HG02943 (cell line): ENCODE results near the gene TSACC.

Experiments used
- ATAC-seq: cut with Tn5 transposase; IDR thresholded peaks from one replicate; pipeline ENCODE4 v1.9.1; 2021; ENCODE audit warnings: mild to moderate bottlenecking, low read depth, moderate library complexity; ENCODE audit not compliant: unreplicated experiment

The TSACC gene

GRCh38 chr1:156372265-156372586 lies 33.9 kb downstream of the TSACC start:
- no peak for ATAC-seq

GRCh38 chr1:156372876-156373275 lies 34.5 kb downstream of the TSACC start:
- no peak for ATAC-seq

GRCh38 chr1:156373546-156373945 lies 35.2 kb downstream of the TSACC start:
- no peak for ATAC-seq

GRCh38 chr1:156376146-156376545 lies 37.8 kb downstream of the TSACC start:
- no peak for ATAC-seq

DNA sequence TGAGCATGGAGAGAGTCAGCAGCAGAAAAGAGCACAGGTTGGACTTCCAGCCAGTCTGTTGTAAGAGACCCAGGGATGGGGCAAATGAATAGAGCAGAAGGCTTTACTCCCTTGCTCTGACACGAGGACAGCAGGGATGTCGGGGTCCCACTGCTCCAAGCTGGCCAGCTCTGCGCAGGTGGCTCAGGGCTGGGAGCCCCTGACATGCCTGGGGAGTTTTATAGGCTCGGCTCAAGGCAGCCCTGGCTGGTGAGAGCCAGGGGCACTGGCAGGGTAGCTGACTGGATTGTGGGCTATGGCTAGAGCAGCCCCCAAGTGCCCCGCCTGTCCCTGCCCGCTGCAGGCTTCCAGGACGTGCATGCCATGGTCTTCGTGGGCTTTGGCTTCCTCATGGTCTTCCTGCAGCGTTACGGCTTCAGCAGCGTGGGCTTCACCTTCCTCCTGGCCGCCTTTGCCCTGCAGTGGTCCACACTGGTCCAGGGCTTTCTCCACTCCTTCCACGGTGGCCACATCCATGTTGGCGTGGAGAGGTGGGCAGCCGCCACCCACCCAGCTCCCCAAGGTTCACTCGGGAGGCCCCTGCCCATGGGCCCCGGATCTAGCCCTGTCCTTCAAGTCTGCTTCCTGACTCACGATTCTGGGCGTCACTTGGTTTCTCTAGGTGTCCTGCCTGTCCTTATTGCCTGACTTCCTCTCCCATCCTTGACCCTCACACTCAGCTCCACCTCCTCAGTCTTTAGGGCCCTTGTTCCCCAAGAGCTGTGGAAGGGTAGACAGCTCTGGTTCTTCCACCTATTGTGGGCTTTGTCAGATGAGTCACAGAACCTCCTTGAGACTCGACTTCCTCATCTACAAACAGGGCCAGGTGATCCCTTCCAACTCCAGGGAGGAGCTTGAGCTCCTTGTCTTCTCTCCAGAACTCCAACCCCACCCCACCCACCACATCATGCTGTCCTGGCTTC lies 38.9 kb downstream of the TSACC start:
- ATAC-seq = no peak

- no peak for ATAC-seq
Measured at GRCh38 chr1:156378557-156378956, 40.2 kb downstream of the TSACC start.

DNA sequence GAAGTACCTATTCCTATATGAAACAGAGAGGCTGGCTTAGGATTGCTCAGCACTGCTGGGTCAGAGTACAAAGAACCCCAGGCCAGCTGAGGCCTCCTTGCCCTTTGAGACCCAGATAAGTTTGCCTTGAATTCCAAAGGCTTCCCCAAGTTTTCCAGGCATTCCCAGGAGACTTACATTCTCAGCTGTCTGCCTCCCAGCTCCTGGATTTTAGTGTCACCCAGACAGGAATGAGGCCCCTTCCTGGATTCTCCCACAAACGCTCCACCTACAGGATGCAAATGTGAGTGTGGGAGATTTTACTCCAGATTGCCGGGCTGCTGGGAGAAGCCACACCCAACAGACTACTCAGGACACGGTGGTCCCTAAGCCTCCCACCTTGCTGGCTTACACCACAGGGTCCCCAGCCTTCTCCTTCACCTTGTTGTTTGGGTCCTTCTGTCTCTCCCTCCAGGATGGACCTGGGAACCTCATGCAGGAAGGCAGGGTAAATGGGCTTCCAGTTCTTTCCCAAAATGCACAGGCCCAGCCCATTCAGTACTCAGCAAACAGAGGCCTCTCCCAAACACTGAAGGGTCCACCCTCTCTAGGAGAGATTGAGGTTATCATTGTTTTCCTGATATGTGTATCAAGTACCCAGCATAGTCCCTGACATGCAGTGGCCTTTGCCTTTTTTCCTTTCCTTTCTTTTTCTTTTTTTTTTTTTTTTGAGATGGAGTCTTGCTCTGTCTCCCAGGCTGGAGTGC lies 41.3 kb downstream of the TSACC start:
- no peak for ATAC-seq

- ATAC-seq = no peak
Measured at GRCh38 chr1:156382561-156382960, 44.2 kb downstream of the TSACC start.

DNA sequence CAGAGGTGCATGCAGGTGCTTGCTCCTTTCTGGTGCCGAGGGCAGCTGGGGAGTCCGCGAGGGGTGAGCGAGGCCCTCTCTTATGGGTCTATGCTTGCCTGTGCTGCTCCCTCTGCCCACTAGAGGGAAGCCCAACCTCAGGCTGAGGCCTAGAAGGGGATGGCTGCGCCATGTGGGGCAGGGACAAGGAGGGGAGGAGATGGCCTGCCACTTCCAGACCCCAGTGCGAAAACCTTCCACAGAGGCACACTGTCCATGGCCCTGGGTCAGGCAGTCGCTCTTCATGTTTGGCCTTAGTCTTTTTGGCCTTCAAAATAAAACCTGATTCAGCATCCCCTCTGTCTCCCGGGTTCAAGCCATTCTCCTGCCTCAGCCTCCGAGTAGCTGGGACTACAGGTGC lies 44.7 kb downstream of the TSACC start:
- ATAC-seq = no peak

- no peak for ATAC-seq
Measured at GRCh38 chr1:156384007-156384406, 45.7 kb downstream of the TSACC start.

GRCh38 chr1:156384658-156385057 lies 46.3 kb downstream of the TSACC start:
- ATAC-seq = no peak

DNA sequence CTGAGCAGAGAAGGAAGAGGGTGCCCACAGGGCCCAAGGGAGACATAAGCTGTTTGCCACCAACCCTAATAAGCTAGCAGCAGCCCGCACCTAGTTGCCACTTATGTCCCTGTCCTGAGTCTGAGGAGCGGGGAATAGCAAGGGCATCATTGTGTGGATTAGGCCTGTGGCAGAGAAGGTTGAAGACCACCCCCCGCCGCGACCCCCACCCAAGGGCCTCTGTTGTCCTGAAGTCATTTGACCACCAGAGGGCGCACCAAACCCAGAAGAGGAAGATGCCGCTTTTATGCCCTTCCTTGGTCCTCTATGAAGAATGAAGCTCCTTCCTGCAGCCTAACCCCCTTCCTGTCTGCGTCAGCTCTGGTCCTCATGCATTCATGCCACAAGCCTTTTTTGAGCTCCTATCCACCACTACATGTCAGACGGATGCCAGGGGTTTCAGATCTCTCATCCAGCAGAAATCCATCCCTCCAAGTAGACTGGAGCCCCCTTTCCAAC lies 47.3 kb downstream of the TSACC start:
- no peak for ATAC-seq

DNA sequence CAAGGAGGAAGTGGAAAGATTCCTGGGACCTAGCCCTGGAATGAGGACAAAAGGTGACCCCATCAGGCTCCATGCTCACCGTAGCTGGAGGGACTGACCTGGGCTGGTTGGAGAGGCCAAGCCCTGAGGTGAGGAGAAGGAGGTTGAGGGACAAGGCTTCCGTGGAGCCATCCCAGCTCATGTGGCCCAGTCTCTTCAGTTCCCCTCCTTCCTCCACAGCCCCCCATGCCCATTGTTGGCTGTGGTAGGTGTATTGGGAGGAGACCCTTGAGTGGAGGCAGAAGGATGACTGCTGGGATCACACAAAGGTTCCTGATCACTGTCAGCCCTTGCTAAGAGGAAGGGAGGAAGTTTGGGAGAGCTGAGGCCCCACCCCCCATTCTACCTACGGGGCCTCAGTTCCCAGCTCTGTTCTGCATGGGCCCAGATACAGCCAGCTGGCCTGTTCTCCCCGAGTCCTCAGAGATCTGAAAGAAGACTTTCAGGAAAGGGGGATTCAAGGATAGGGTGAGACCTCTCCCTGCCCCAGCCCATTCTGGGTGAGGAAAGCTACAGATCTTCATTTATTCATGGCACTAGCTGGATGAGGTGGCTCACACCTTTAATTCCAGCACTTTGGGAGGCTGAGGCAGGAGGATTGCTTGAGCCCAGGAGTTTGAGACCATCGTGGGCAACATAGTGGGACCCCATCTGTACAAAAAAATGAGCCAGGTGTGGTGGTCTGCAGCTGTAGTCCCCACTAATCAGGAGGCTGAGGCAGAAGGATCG lies 48.0 kb downstream of the TSACC start:
- no peak for ATAC-seq

- ATAC-seq = no peak
Measured at GRCh38 chr1:156386949-156387869, 48.9 kb downstream of the TSACC start.

GRCh38 chr1:156387870-156388173 lies 49.5 kb downstream of the TSACC start:
- no peak for ATAC-seq

GRCh38 chr1:156388174-156389137 lies 50.1 kb downstream of the TSACC start:
- ATAC-seq = no peak

GRCh38 chr1:156389311-156389710 lies 51.0 kb downstream of the TSACC start:
- no peak for ATAC-seq

- no peak for ATAC-seq
Measured at GRCh38 chr1:156390469-156391365, 52.4 kb downstream of the TSACC start.
